Activated effector memory CD4-positive, alpha-beta T cell treated with anti-CD3 and anti-CD28 coated beads, Interleukin-2, amount 50 U/mL, for 16 hours (primary cell): ENCODE measurements around the gene ANKMY1.

Experiments
- DNase-seq: peaks from one replicate; pipeline ENCODE4 v3.0.0-alpha.2; 2020

The ANKMY1 gene, protein sequence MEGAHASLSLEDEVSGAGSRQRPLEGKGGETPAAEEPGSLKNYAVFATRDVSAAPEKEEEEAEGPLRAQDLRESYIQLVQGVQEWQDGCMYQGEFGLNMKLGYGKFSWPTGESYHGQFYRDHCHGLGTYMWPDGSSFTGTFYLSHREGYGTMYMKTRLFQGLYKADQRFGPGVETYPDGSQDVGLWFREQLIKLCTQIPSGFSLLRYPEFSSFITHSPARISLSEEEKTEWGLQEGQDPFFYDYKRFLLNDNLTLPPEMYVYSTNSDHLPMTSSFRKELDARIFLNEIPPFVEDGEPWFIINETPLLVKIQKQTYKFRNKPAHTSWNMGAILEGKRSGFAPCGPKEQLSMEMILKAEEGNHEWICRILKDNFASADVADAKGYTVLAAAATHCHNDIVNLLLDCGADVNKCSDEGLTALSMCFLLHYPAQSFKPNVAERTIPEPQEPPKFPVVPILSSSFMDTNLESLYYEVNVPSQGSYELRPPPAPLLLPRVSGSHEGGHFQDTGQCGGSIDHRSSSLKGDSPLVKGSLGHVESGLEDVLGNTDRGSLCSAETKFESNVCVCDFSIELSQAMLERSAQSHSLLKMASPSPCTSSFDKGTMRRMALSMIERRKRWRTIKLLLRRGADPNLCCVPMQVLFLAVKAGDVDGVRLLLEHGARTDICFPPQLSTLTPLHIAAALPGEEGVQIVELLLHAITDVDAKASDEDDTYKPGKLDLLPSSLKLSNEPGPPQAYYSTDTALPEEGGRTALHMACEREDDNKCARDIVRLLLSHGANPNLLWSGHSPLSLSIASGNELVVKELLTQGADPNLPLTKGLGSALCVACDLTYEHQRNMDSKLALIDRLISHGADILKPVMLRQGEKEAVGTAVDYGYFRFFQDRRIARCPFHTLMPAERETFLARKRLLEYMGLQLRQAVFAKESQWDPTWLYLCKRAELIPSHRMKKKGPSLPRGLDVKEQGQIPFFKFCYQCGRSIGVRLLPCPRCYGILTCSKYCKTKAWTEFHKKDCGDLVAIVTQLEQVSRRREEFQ

DNA sequence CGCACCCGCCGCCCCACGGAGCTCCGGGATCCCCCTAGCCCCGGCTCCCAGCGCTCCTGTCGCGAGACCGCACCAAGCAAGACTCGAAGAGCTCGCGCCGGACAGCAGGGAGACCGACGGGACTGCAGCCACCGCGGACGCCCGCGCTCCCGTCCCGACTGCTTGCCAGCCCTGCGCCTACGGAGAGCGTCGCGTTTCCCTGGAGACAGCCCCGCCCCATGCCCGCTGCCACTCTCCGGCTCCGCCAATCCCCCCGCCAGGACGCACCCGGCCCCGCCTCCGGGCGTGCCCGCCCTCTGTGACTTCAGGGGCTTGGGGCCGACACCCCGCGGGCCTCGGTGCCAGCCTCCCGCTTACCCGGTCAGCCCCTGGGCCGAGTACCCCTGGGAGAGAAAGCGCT lies at the start of gene ANKMY1:
TSS of gene ANKMY1 (minus strand) at position 181 of the 400 bp plus-strand sequence. CDS start 653 bp downstream, outside the sequence.
- peak; percentile 86 for DNase-seq

DNA sequence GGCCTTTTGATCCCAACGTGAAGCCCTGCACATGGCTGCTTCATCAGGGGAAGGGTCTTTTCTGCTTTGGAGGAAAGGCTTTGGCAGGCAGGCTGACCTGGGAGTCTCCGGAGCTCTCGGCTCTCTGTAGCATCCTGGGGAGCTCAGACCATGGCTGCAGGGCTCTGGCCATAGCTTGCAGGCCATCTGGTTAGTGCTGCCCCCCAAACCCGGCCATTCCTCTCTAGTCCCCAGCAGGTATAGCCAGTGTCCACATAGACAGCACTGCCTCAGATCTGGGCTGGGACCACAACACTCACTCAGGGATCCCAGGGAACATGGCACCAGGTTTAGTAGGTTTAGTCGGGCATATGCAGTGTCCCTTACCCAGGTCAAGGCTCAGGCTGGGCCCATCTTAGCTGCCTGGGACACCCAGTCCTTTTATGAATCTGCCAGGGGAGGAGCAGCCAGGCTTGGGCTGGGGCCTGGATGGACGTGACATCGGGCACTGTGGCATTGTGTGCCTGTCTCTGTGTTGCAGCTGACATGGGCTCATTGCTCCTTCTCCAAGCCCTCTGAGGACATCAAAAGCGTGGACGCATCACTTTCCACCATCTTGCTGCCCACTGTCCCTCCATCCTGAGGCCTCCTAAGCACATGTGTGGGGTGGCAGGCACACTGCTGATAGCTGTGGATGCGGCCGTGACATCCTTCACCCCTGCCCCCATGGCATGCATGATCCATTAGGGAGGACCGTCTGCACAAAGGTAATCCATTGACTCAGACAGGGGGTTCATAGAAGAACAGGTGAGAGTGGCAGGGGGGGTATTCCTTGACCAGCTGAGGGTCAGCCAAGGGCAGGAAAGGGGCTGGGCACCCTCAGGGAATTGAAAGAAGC lies 48.3 kb upstream of the ANKMY1 start:
- DNase-seq = peak; percentile 56

DNA sequence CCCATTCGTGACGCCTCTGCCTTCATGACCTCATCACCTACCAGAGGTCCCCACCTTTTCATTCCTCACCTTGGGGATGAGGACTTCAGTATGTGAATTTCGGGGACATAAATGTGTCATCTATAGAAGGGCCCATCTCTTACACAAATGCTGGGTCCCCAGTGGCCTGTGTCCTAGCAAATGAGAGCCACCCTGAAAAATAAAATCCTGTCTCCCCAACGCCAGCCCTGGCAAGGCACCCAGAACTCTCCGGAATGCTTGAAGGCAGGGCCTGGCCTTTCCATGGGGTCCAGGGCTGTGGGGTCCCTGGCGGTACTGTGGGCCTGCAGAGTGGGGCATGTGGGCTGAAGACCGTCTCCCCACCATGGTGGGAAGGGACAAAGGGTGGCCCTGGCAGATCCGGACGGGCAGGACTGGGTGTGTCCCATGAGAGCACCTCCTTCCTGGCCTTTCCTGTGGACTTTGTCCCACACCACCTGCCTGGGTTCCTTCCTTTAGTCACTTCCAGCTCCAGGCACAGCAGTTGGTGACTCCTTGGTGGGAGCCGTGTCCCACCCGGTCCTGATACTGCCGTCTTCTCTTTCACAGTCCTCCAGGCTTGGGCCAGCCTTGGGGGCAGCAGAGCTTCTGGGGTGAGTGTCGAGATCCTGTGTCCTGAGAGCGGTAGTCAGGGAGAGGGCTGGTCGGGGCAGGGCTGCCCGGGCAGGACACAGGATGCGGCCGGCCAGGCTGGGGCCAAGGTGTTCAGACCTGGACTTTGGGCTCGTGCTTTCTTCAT lies 47.3 kb upstream of the ANKMY1 start:
- peak; percentile 56 for DNase-seq

DNA sequence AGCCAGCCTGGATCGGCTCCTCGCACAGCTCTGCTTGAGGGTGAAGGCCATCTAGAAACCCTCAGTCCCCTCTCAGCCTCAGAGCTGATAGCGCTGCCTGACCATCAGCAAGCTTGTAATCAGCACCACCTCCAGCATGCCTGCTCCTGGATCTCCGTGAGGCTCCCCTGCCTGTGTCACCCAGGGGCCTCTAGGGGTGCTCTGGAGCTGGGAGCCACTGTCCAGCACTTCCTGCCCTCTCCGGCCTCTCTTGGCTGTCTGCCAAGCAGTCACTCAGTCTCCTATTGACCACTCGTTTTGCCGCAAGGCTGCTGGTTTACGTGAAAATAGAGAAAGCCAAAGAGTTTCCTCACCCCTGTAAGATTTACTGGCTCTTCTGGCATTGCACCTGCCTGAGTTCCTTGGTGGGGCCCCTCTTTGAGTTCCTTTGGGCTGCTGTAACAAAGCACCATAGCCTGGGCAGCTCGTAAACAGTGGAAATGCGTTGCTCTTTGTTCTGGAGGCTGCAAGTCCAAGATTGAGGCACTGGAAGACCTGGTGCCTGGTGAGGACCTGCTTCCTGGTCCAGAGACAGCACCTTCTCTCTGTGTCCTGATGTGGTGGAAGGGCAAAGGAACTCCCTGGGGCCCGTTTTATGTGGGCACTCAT lies 46.6 kb upstream of the ANKMY1 start:
- DNase-seq = peak; percentile 57

DNA sequence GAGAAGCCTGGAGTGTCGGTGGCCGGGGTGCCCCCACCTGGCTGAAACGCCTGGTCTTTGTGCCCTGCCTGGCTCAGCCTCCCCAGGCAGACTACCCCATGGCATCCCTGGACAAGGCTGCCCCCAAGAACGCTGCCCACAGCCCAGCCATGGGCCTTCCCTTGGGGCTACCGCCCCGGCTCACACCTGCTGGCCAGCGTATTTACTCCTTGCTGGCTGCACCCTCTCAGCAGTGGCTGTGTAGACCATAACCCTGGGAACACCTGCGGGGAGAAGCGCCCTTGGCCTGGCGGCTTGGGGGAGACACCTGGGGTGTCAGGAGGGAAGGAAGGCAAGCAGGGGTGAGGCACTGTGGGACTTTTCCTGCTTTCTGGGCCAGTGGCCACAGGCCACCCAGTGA lies 46.1 kb upstream of the ANKMY1 start:
- peak; percentile 58 for DNase-seq

DNA sequence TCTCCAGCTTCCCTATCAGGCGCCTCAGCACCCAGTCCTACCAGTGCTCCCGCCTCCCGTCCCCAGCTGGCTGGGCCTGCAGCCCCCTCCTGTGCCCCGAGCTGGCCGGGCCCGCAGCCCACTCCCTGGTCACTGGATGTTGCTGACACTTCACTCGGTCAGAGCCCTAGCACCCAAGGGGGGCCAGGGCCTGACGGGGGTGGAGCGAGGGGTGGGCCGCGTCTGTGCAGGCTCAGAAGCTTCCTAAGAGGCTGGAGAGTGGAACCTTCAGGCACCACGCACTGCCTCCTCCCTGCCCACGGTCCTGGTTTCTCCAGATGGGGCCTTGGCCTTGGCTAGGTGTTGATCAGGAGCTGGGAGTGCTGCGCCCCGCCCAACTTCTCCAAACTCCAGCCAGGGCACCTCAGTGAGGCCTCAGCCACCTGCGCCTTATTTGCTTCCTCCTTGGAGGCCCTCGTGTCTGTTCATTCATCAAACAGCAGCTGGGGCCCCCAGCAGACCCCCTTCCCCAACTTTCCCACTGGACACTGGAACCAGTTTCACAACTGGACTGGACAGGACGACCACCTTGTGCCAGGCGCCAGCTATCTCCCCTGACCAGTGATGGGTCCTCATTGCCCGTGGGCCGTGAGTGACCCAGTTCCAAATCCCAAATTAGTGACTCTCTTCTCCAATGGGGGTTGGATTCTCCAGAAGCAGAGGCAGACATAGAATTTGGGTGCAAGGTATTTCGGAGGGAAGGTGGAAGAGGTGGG lies 45.5 kb upstream of the ANKMY1 start:
- peak; percentile 55 for DNase-seq

DNA sequence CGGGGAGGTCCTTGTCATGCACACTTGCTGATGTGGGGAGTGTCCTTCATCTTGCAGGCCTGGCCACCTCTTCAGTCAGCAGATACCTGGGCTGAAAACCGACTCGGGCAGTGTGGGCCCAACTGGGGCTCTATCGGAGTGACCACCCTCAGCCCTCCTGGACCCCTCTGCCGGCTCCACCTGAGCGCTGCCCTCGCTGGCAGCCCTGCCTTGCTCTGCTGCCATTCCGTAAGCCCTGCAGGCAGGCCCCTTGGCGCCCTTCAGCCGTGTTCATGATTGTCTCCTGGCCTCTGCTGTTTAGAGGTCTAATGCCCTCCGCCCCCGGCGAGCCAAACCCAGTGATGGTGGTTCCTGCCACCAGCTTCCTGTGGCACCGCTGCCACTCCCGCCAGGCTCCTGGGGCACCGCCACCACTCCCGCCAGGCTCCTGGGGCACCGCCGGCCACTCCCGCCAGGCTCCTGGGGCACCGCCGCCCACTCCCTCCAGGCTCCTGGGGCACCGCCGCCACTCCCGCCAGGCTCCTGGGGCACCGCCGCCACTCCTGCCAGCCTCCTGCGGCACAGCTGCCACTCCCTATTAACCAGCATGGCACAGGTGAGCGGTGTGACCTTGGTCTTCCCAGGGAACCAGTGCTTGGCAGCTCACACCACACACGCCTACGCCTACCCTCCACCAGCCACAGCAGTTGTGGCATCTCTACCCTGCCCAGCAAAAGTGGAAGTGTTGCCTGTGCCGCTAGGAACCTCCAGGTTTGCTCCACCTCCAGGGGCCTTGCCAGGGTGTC lies 44.7 kb upstream of the ANKMY1 start:
- peak; percentile 53 for DNase-seq

DNA sequence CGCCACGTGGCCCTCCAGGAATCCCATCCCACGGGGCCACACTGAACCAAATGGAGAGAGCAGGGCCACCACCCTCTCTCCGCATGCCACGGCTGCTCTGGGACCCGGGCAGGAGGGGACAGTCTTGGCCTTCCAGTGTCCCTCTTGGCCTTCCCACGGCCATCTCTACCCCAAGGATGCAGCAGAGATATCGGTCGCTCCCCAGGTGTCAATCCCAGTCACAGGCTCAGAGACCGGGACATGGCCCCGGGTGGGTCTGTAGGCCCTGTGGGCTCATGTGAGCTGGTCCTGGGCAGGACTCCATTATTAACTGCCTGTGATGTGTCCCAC lies 44.0 kb upstream of the ANKMY1 start:
- DNase-seq = no peak

DNA sequence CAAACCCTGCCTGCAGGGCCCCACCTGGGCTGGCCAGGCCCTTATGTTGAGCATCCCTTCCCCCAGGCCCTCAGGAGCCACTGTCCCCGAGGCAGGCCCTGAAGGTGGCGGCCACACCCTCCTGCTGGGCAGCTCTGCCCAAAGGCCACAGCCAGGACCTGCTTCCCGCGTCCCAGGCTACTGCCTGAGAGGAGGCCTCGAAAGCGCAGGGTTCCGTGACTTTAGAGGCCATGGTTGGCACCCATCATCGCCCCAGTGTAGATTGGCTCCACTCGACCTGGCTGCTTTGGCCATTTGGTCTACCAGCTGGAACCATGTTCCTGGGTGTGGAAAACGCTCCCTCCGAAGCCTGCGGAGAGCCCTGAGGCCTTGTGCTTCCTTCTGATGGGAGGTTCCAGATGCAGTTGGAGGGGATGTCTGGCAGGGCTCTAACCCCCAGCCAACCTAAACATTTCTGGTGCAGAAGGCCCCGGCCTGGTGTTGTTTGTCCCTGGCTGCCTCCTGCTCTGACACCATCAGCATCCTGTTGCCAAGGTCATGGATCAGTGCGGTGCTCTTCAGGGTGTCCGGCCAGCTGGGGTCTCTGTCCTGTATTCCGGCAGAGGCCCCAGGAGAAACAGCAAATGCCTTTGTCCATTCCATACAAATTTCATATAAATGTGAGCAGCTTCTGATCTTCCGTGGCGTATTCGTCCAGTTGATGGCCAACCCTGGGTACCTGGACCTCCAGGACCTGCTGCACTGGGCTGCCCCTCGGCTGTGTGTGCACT lies 43.5 kb upstream of the ANKMY1 start:
- DNase-seq = peak; percentile 48

DNA sequence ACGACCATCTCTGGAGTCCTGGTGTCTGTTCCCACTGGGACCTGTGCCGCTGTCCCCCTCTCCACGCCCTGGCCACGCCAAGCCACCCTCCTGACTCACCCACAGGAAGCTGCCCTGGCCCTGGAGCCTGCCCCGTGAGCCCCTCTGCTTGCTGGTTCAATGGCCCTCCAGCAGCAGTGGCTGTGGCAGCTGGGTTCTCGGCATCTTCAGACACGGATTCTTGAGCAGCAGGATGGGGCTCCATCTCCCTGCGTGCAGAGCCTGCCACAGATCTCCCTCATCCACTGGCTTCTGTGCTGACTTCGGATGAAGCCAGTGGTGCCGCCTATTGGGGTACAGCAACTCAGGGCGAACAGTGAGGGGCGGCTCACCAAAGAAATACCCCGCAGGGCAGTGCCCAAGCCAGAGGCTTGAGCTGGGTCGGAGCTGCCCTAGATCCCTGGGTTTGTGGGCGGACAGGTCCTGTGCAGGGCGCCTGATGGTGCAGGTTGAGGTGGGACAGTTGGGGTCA lies 42.7 kb upstream of the ANKMY1 start:
- DNase-seq = peak; percentile 44

DNA sequence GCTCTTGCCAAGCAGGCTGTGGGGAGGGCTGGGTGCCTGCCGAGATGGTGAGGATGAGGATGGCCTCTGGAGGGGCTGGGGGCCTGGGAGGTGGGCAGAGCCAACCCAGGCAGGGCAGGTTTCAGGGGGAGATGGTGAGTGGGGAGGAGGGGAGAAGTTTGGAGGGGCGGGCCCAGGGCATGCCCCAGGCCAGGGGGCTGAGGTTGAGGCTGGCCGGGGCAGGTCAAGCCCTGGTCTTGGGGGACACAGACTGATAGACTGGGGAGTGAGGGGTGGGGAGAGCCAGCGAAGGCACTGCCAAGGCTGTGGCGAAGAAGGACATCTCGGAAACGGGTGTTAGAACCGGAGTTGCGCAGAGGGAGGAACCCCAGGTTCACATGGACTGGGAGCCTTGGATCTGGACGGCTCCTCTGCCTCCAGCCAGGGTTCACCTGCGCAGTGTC lies 41.4 kb upstream of the ANKMY1 start:
- DNase-seq = no peak

DNA sequence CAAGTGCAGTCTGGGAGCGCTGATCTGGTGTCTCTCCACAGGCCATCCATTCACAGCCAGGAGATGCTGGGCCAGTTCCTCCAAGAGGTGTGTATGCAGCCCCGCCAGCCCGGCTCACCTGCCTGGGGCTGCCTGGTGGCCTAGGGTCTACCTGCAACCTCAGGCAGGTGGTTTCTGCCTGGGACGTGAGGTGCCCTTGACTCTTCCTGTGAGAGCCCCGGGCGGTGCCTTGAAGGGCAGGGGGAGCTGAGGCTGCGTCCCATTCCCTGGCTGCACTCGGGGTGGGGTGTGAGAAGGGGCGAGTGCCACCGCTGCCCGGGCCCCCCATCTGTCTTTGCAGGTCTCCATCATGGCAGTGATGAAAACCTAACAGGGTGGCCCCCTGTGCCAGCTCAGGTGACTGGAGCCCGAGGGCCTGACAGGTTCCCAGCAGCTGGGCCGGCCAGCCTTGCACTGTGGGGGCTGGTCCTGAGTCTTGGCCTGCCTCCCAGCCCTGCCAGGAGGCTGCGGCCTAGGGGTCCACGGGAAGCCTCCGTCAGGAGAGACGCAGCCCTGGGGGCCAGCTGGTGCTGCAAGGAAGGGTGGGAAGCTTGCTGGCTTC lies 40.6 kb upstream of the ANKMY1 start:
- peak; percentile 60 for DNase-seq

DNA sequence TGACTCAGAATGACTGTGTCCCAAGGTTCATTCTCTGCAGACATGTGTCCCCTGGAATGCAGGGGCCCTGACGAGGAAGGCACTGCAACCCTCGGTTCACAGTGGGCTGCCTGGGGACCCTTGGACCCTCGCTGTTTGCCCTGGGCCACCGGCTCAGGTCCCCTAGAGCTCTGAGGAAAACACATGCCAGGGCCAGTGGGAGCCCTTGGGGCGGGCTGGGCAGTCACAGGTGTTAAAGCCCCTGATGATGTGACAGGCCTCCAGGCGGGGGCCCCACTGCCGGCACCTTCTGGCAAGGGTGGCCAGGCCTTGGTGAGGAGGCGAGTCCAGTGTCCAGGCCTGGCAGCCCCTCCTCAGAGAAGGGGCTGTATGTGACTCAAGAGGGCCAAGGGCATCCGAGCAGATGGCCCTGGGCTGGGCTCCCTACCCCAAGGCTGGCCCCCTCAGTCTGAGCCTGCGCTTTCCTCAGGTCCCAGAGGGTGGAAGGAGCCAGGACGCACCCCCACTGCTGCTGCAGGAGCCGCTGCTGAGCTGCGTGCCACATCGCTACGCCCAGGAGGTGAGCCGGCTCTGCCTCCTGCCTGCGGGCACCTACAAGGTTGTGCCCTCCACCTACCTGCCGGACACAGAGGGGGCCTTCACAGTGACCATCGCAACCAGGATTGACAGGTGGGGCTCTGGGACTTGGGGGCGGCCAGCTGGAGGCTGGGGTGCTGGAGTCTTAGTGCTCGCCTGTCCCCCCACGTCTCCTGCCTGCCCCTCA lies 39.8 kb upstream of the ANKMY1 start:
- peak; percentile 46 for DNase-seq

DNA sequence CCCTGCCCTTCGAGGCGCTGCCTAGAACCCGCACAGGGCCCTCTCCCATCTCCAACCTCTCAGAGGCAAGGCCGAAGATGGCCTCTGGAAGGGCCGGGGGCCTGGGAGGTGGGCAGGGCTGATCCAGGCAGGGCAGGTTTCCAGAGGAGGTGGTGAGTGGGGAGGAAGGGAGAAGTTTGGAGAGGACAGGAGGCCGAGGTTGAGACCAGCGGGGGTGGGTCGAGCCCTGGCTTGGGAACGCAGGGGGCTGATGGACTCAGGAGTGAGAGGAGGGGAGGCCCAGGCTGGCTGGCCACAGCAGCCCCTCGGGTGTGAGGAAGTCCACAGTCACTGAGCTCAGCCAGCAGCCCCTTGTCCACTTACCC lies 39.2 kb upstream of the ANKMY1 start:
- DNase-seq = peak; percentile 44

DNA sequence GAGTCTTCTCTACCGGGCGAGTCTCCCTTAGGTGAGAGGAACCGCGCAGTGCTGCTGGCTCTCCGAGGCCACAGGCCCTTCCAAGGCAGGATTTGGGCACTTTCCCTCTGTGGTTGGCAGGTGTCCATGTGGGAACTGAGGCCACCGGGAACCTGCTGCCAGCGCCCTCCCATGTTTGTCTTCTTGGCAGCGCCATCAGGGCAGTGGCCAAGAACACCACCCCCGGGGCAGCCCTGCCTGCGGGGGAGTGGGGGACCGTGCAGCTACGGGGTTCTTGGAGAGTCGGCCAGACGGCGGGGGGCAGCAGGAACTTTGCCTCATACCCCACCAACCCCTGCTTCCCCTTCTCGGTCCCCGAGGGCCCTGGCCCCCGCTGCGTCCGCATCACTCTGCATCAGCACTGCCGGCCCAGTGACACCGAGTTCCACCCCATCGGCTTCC lies 38.7 kb upstream of the ANKMY1 start:
- DNase-seq = peak; percentile 61

DNA sequence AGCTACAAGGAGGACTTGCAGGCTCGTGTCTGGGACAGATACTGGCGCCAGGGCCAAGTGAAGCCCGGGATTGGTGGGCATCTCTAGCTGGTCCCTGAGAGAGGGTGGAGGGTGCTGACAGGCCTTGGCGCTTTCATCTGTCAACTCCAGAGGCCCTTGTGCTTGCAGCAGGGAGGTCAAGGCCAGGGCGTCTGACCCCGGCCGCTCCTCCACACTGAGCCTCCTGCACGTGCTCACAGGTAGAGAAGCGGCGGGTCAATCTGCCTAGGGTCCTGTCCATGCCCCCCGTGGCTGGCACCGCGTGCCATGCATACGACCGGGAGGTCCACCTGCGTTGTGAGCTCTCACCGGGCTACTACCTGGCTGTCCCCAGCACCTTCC lies 38.3 kb upstream of the ANKMY1 start:
- DNase-seq = peak; percentile 59

DNA sequence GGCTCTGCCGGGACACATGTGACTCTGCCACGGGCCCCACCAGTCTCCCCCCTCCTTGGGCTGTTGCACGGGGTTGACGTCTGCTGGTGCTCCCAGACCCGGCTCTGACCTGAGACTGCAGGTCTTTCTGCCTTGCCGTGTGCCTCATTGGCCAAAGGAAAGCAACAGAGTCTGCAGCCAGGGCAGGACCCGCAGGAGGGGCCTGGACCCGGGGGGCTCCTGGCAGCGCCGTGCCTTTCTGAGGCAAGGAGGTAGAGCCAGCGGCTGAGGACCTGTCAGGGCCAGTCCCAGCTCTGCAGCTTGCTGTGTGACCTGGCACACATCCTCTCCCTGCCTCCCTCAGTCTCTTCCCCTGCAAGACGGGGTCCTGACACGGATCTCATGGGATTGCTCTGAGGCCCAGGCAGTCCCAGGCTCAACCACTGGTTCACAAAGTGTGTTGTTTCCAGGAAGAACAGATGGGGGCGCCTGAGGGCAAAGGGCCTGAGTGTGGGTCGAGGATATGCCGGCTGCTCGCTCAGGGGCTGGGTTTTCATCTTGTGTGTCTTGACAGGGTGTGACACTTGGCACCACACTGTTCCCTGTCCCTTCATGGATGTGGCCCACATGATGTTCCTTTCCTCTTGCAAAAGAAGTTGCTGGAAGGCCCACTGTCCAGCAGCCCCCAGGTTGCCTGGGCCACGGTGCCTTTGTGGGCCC lies 37.7 kb upstream of the ANKMY1 start:
- peak; percentile 64 for DNase-seq
